HG03097 (cell line): Measurements from ENCODE around the gene REEP1.

Experiments used
- ATAC-seq: cut with Tn5 transposase; IDR thresholded peaks from one replicate; pipeline ENCODE4 v1.9.1; 2021; ENCODE audit not compliant: unreplicated experiment, low FRiP score

Gene REEP1

DNA sequence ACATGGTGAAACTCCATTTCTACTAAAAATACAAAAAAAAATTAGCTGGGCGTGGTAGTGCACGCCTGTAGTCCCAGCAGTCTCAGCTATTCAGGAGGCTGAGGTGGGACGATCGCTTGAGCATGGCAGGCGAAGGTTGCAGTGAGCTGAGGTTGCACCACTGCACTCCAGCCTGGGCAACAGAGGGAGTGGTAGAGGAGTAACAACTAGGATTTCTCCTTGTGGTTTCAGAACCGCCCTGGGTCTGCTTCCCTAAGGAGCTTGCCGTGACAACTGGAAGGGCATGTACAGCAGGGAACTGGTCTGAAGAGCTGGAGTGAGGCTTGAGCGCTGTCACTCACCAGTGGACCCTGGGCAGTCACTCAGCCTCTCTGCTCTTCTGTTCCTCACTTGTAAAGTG is 29.1 kb downstream of the REEP1 start:
- ATAC-seq = no peak

DNA sequence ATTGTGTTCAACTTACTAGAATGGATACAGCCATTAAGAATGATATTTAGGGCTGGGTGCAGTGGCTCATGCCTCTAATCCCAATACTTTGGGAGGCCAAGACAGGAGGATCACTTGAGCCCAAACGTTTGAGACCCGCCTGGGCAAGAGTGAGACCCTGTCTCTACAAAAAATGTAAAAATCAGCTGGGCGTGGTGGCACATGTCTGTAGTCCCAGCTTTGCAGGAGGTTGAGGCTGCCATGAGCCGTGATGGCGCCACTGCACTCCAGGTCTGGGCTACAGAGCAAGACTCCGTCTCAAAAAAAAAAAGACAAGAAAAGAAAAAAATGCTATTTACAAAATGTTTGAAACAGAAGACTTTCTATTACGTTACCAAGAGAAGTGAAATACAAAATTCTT is 30.0 kb downstream of the REEP1 start:
- ATAC-seq = no peak

DNA sequence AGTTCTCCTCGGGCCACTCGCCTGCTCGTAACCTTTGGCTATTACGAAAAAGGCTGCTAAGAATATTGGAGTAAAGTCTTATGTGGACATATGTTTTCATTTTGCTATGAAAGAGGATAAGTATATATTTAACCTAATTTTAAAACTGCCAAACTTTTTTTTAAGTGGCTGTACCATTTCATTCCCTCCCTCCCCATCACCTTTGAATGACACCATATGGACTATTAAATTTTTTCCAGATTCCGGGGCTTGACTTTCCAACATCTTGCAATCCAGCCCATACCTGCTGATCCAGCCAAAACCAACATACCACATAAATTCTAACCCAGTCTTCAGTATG is 31.5 kb downstream of the REEP1 start:
- ATAC-seq = no peak

DNA sequence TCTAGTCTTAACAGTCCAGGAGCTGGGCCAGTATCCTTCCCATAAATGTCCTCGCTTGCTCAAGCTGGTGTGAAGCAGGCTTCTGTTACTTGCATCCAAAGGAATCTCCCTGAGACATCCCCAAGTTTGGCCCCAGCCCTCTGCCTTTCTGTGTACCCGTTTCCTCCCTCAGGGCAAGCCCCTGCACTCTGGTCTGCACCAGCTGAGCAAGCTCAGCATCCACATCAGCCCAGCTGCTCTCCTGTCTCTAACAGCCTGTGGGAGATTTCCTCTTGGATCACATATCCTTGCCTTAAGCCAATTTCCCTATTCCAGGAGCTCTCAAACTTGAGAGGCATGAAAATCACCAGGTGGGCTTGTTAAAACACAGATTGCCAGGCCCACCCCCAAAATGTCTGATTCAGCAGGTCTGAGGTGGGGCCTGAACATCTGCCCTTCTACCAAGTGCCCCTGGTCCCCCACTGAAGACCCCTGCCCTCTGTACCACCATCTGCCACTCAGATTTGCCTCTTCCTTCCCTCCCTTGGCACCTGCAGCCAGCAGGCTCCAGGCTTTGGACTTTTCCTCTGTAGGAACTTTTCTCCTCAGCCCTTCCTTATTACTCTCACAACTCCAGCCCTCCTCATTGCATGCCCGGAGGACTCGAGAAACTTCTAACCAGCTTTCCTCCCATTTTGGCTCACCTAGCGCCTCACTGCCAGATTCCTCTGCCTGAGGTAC is 32.1 kb downstream of the REEP1 start:
- ATAC-seq = no peak

DNA sequence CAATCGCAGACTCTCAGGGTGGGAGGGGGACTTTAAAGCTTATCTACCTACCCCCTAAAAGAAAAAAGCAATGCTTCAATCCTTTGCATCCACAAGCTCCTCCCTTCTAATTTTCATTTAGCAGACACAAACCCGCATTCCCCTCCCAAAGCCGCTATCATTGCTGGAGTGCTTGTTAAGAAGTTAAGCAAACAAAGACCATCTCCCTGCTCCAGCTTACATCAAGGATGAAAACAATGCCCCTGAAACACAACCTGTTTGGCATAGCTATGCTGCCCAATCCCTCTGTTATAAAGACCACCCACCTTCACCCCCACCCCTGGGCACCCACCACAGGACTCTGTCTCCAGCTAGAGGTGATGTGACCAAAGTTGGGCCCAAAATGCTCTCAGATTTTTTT is 33.0 kb downstream of the REEP1 start:
- ATAC-seq = no peak

DNA sequence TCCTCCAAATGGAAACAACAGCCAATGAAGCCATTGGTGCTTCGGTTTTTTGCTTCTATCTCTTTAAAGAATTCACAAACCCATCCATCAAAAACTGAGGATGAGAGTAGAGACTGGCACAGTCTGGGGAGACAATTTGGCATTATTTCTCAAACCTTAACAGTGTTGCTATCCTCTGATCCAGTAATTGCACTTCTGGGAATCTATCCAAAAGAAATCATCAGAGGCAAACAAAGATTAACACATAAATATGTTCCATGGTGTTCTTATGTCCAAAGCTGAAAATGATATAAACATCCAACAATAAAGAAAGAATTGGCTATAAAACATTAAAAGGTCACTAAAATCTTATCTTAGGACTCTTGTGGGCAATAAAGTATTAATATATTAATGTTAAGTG is 35.1 kb downstream of the REEP1 start:
- no peak for ATAC-seq

DNA sequence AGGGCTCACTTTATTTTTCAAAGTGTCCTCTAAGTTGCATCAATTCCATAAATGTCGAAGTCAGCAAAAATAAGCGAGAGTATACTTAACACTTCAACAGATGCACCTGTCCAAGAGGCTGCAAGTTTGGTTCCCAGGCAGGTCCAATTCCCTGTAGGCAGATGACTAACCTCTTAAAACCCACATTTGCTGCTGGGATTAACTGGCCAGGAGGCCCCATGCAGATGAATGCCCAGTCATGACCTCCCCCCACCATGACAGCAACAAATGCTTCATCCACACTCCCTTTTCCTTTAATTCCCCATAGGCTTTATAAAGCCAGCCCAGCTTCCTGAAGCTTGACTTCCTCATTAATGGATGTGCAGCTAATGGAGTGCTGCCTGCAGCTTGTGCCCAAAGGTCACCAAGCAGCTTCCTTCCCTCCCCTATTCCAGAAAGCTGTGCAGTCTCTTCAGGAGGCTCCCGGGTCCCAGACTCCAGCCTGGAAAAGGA is 35.7 kb downstream of the REEP1 start:
- no peak for ATAC-seq

DNA sequence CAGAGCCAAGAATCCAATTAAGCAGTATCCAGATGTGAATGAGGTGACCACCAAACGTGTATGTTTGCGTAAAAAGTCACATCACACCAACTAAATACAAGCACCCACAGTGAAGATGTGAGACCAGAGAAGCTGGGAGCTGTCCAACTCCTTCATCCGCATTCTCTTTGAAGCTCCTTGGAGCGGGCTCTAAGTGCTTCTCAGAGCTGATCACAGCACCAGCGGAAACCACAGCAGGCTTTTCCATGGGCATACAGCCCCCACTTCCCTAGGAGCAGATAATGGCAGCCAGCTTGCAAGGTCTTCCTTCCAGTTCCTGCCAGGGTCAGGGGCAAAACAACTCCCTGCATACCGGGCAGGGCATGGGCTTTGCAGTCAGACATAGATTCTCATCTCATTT is 36.4 kb downstream of the REEP1 start:
- no peak for ATAC-seq

DNA sequence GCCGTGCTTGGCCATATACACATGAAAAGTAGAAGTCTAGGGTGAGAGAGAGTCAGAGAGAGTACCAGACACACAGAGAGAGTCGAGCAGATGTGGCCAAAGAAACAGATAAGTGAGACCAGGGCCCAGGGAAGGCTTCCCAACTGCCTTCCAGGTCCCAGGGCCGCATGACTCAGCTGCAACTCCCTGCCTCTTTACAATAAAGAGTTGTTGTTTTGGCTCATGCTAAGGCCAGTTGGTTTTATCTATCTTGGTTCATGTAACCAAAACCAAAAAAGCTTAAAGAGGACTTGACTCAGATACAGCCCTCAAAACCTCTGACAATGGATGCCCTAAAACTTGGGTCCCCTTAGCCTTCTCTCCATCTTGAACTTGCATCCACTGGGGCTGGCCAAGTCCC is 36.9 kb downstream of the REEP1 start:
- no peak for ATAC-seq

DNA sequence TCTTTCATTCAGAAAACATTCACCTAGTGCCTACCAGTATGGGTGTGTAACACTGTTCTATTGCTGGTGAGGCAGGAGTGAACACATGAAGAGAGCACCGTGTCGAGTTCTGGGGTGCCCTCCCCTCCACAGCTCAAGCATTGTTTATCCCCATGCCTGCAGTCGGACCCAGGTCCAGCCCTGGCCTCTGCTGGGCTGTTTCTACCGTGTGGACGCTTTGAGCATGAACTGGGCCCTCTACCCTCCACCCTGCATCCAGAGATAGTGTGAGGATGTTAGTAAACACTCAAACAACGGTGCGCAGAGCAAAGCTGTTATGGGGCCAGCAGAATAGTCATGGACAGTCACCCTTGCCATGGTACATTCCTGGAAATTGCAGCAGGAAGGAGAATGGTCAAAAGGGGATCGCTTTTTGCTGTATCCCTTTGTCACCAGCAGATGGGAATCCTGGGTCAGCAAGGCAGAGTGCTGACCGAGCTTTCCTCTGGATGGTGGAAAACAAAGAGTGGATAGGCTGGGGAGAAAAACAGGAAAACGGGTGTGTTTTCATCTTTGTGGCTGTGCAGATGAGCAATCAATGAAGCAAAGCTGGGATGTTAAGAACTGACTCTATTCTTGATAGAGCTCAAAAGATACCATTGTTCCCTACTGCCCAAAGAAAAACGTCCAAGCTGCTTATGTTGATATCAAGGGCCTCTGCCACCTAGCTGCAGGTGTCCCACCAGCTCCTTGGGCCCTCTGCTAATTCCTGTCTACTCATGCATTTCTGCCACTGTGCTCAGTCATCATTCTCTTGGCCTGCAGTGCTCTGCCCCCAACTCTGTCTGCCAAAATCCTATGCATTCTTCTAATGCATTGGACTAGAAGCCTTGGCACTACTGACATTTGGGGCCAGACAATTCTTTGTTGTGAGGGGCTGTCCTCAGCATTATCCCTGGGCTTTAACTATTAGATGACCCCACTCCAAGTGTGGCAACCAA is 38.7 kb downstream of the REEP1 start:
- no peak for ATAC-seq

DNA sequence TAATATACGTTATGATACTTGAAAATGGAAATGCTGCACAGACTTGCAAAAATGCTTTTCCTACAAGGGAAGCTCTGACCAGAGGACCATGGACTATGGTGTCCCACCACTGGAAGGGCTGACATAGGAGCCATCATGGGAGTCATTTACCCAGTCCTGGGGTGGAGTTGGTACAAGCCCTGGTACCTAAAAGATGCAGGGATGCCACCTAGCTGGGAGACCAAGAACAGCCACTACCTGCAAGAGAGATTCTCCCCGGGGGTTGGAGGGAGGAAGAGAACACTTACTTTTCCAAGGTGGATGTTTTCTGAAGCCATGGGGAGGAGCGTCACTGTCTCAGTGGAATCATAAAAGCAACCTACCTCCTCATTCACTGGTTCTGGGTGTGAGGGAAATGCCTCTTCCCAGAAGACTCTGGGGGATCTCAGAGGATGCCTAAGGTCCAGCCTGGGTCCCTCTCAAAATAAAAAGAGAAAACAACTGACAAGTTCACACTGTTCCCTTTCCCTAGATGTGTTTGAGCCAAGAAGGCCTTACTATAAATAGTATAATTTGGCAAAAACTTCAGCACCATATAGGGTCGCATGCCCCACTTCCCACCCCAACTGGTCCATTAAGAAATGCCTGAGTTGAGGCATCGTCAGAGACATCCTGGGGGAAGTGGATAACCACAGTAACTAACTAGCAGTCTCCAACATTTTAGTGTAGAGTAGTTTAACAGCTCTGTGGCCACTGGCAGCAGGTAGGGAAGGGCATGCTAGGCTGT is 39.9 kb downstream of the REEP1 start:
- no peak for ATAC-seq

DNA sequence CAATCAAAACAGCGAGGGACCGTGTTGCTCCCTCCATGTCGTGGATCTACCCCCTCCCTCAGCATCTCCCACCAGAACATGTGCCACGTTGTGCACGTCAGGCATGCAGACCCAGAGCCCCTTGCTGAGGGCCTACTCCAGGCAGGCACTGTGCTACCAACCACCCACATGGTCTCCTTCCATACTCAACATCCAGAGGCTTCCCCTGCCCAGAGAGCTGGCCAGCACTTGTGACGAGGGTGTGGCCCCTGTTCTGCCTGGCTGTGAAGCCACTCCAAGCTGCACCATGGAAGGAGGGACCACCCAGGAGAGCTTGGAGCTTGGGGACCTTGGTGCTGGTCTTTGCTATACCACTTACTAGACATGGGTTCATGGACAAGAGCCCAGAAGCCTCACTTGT is 40.5 kb downstream of the REEP1 start:
- no peak for ATAC-seq

DNA sequence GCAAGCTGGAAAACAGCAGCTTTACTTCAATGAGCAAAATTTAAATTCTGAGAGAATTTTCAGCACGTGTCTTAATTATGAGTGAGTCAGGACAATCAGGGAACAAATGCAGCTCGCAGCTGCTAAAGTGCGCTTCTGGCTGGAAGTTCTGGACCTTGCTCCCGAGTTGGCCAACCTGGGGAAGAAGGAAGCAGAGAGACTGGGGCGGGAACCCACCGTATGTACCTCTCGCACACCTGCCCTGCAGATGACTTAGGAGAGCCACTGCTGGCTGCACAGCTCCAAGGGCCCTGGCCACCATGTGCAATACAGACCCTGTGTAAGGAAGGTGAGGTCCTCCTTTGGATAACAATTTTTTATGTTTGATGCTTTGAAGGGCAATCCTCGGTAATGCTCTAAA is 42.4 kb downstream of the REEP1 start:
- no peak for ATAC-seq

DNA sequence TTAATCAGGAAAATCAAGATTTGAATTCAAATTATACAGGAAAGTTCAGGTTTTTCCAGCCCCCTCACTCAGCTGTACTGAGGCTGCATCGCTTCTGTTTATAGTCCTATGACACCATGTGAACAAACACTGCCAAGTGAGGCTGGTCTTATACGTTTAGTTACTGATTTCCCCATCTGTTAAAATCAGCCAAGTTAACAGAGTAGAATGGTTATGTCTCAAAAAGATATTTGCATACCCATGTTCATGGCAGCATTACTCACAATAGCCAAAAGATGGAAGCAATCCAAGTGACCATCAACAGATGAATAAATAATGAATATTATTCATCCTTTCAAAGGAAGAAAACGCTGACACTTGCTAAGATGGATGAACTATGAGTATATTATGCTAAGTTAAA is 43.8 kb downstream of the REEP1 start:
- no peak for ATAC-seq

DNA sequence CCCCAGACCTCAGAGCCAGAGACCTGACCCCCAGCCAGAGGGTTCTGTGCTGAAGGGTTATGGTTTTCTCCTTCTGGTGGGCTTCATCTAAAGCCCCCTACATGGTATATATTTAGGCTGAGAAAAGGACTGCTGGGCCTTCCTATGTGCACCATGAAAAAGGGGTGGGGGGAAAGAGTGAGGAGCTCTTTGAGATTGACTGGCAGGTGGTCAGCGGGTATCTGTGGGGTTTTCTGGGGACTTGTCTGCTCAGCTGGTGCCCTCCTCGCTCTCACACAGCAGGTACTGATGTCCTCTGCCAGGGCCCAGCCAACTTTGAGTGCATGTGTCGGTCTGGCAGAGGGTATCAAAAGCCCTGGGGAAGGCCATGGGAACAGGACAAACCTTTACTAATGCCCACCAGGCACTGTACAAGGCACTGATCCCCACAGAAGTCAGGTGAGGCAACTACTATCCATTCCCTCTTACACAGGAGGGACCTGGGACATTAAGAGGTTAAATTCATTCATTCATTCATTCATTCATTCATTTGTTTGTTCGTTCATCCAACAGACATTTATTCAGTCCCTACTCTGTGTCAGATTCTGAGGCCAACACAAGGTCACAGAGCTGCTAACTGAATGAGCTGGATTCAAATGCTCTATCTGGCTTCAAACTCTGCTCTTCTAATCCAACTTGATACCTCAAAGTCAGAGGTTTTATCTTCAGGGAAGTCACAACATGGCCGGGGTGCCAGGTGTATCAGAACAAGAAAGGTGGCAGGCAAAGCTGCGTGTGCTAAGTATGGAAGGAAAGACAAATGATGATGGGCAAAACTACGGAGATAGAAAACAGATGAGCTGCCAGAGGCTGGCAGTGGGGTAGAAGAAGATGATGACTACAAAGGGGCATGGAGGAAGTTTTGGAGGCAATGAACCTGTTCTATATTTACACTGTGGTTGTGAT is 44.6 kb downstream of the REEP1 start:
- no peak for ATAC-seq

DNA sequence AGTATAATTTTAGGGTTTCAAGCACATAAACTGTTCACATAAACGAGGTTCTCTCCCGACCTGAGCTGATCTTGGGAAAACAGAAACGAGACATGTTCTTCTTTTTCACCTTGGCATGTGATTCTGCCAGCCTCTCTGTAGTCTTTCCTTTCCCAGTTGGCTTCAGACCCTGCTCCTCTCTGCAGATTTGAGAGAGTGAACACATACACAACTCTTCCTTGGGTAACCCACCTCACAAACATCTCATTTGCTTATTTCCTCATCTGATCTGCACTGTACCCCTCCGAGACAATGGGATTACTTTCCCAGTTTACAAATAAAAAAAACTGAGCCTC is 46.1 kb downstream of the REEP1 start:
- no peak for ATAC-seq

DNA sequence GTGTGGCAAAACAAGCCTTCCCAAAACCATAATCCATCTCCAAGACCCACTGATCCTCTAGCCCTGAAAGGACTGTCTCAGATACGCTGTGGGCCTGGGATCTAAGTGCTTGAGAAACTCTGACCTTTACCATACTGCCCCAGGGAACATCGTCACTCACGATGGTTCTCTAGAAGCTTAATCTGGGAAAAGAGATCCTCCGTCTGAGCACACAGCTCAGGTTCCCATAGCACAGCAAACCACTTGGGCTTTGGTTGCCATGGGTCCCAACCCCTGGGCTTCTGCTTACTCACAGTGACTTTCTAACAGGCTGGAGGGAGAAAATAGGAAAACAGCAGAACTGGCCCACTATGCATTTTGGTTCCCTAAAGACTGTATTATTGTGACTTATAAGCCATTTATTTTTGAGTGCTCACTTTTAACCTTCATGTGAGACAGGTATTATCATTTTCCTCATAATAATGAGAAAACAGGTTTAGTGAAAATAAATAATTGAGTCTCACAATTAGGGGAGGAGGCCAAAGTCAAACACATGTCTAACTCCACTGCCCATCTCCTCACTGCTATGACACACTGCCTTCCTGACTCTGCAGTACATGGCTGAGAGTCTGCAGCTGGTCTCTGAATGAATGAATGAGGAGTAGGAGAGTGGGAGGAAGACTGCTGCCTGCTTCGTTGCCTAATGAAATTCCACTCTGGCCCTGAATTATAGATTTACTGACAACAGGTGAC is 46.7 kb downstream of the REEP1 start:
- no peak for ATAC-seq

DNA sequence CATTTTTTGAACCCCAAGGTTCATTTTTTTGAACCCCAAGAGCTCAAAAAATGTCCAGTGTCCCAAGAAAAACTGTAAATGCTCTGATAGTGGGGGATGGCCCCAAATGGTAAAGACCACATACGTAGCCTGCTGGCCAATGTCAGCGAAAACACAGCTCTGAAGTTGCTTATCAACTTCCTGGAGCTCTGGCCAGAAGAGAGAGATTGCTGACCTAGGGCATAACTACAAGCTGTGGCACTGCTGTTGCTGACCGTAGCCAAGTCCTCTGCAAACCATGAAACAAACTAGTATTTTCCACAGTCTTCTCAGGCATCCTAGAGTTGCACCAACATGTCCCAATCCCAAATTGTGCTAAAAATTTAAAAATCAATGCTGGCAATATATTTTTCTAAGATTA is 50.9 kb downstream of the REEP1 start:
- no peak for ATAC-seq

DNA sequence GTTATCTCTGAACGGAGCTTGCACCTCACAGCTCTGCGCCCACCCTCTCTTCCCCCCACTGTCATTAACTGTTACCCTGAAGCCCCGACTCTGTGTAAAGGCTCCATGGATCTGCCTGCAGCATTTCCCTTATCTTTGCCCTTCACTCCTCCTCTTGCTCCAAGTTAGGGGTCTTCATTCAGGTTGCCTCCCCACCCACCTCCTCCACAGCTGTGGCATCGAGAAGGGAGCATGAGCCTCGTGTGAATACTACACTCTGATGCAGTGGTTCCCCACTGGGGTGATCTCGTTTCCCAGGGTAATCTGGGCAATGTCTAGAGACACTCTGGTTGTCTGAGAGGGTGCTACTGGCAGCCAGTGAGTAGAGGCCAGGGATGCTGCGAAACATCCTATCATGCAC is 51.4 kb downstream of the REEP1 start:
- ATAC-seq = no peak

DNA sequence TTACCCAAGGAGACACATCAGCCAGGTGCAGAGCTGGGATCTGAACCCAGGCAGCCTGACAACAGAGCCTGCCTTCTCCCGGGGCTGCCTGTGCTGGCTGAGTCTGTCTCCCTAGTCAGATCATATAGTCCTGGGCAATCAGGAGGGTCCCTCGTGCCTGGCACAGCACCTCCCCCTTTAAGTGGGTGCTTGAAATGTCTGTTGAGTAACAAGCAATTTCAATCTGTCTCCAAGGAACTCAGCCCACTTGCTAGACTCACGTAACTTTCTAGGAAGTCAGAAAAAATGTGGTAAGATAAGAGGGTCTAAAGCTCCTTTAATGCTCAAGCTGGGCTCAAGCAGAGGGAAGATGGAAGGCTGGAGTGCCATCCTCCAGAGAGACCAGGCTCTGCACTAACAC is 51.9 kb downstream of the REEP1 start:
- ATAC-seq = no peak
